NT2/D1 (cell line): Measurements from ENCODE around the gene JAK3.

ENCODE experiments used
- DNase-seq: peaks from one replicate; pipeline ENCODE4 v3.0.0-alpha.2; 2011; ENCODE audit warnings: low read depth, low spot score
- H3K27me3 ChIP-seq: 2 replicates; pipeline ENCODE4 v1.6.0; 2011; ENCODE audit warnings: mild to moderate bottlenecking; ENCODE audit not compliant: insufficient read length, insufficient read depth
- H3K36me3 ChIP-seq: 2 replicates; pipeline ENCODE4 v1.6.1; 2011; ENCODE audit warnings: mild to moderate bottlenecking, low read length, mixed read lengths; ENCODE audit not compliant: insufficient read depth, insufficient read length
- H3K4me1 ChIP-seq: 2 replicates; pipeline ENCODE4 v1.5.1; 2011; ENCODE audit not compliant: insufficient read depth, insufficient read length
- H3K4me3 ChIP-seq: 2 replicates; pipeline ENCODE4 v1.5.1; 2011; ENCODE audit warnings: low read depth; ENCODE audit not compliant: insufficient read length
- H3K9ac ChIP-seq: 2 replicates; pipeline ENCODE4 v1.6.0; 2011; ENCODE audit warnings: low read depth; ENCODE audit not compliant: insufficient read length
- H3K9me3 ChIP-seq: 2 replicates; pipeline ENCODE4 v1.5.1; 2011; ENCODE audit warnings: mild to moderate bottlenecking, low read length; ENCODE audit not compliant: insufficient read depth
- SUZ12 ChIP-seq: IDR thresholded peaks from 2 replicates; pipeline ENCODE4 v1.6.1; 2011; ENCODE audit not compliant: insufficient read length, insufficient read depth; ENCODE audit errors: extremely low read depth
- YY1 ChIP-seq: IDR thresholded peaks from 2 replicates; pipeline ENCODE4 v1.6.1; 2011; ENCODE audit not compliant: insufficient read length, insufficient read depth
- ZNF274 ChIP-seq: IDR thresholded peaks from 2 replicates; pipeline ENCODE4 v1.6.1; 2011; ENCODE audit warnings: mild to moderate bottlenecking, low read depth, low read length

Gene JAK3

GRCh38 chr19:17863520-17864182, 15.9 kb upstream of the JAK3 start:
- peaks cover 51% of the 10 kb centered on the region for H3K36me3 ChIP-seq
- no peak for TF ChIP-seq SUZ12
- no peak for TF ChIP-seq YY1
- no peak for TF ChIP-seq ZNF274
- no peak overlapping the region for H3K4me3 ChIP-seq
- DNase-seq: no peak
- H3K4me1 ChIP-seq: peaks cover 23% of the 10 kb centered on the region
- peak overlapping the region; percentile 52 for H3K9ac ChIP-seq
- H3K9me3 ChIP-seq: no peaks in the 10 kb centered on the region
- H3K27me3 ChIP-seq: no peaks in the 10 kb centered on the region

GRCh38 chr19:17862711-17863519, 15.1 kb upstream of the JAK3 start:
- peaks cover 19% of the 10 kb centered on the region for H3K4me1 ChIP-seq
- peaks cover 51% of the 10 kb centered on the region for H3K36me3 ChIP-seq
- no peaks in the 10 kb centered on the region for H3K9me3 ChIP-seq
- no peak overlapping the region for H3K4me3 ChIP-seq
- H3K27me3 ChIP-seq: no peaks in the 10 kb centered on the region
- peak overlapping the region; percentile 62 for H3K9ac ChIP-seq
- TF ChIP-seq YY1: no peak
- no peak for DNase-seq

- Histone ChIP-seq H3K36me3 (peaks cover 51% of the 10 kb centered on the region), H3K27me3 (no peaks in the 10 kb centered on the region), H3K9me3 (no peaks in the 10 kb centered on the region), H3K4me1 (peaks cover 19% of the 10 kb centered on the region), H3K4me3 (peak overlapping the region; percentile 100), H3K9ac (peak overlapping the region; percentile 100)
- DNase-seq: no peak
- no peak for TF ChIP-seq SUZ12
- TF ChIP-seq YY1: no peak
- TF ChIP-seq ZNF274: no peak
Observed at GRCh38 chr19:17861542-17862402, 14.0 kb upstream of the JAK3 start.

GRCh38 chr19:17860993-17861360, 13.2 kb upstream of the JAK3 start:
- peaks cover 19% of the 10 kb centered on the region for H3K4me1 ChIP-seq
- DNase-seq: no peak
- H3K9ac ChIP-seq: peak overlapping the region; percentile 100
- H3K27me3 ChIP-seq: no peaks in the 10 kb centered on the region
- peaks cover 51% of the 10 kb centered on the region for H3K36me3 ChIP-seq
- TF ChIP-seq YY1 (no peak), ZNF274 (no peak), SUZ12 (no peak)
- H3K4me3 ChIP-seq: peak overlapping the region; percentile 100
- no peaks in the 10 kb centered on the region for H3K9me3 ChIP-seq

GRCh38 chr19:17860331-17860992, 12.7 kb upstream of the JAK3 start:
- no peak for TF ChIP-seq ZNF274
- TF ChIP-seq YY1: no peak
- TF ChIP-seq SUZ12: no peak
- no peaks in the 10 kb centered on the region for H3K9me3 ChIP-seq
- H3K36me3 ChIP-seq: peaks cover 49% of the 10 kb centered on the region
- H3K27me3 ChIP-seq: no peaks in the 10 kb centered on the region
- H3K4me3 ChIP-seq: peak overlapping the region; percentile 100
- peak overlapping the region; percentile 100 for H3K9ac ChIP-seq
- no peak for DNase-seq
- H3K4me1 ChIP-seq: peaks cover 19% of the 10 kb centered on the region

- H3K9me3 ChIP-seq: no peaks in the 10 kb centered on the region
- H3K27me3 ChIP-seq: peaks cover 3% of the 10 kb centered on the region
- peak within 1 kb of the TSS; percentile 100 for H3K4me3 ChIP-seq
- TF ChIP-seq ZNF274 (no peak), YY1 (peak; percentile 61)
- H3K36me3 ChIP-seq: peaks cover 48% of the 10 kb centered on the region
- peaks cover 19% of the 10 kb centered on the region for H3K4me1 ChIP-seq
- H3K9ac ChIP-seq: peak within 1 kb of the TSS; percentile 100
- peak; percentile 100 for DNase-seq
Observed at GRCh38 chr19:17859533-17860330, 11.9 kb upstream of the JAK3 start, which contains the start of gene RPL18A. Gene RPL18A (plus strand): TSS chr19:17859910. CDS start chr19:17859957, 47 bp downstream.
